ENCODE results near the gene OR2V2. TPM values are rescaled to one million over a fixed set of nuclear protein-coding genes. Genes with fewer than 3 reads are reported as not detected.

The OR2V2 gene
- total RNA-seq, 1 experiment from 2014 or later = not detected

GRCh38 chr5:181136361-181136955, 10.9 kb upstream of the OR2V2 start:
- no peak overlapping the region for H3K18ac ChIP-seq (ENCODE audit: insufficient read length, low read depth, low read length)
- no peak overlapping the region for H2BK20ac ChIP-seq (ENCODE audit: low read depth, low read length, poor library complexity, severe bottlenecking)
- H4K20me1 ChIP-seq (ENCODE audit: control insufficient read depth, insufficient read depth, insufficient read length) = no peaks in the 10 kb centered on the region
- TF ChIP-seq CTCF (conservative IDR thresholded peaks at IDR 0.05) = no peak
- H2AK5ac ChIP-seq (ENCODE audit: insufficient read length, low read length) = no peak overlapping the region
- DNase-seq = no peak
- no peak overlapping the region for H3K9ac ChIP-seq (ENCODE audit: extremely low read depth, insufficient read length, low read length)
- no peaks in the 10 kb centered on the region for H3K27me3 ChIP-seq (ENCODE audit: insufficient read depth, low read length)
- H2BK15ac ChIP-seq (ENCODE audit: low read depth, low read length) = no peak overlapping the region
- H4K91ac ChIP-seq (ENCODE audit: insufficient read length, low read depth, low read length) = no peak overlapping the region
- H3K14ac ChIP-seq (ENCODE audit: insufficient read depth, low read length) = no peak overlapping the region
- no peaks in the 10 kb centered on the region for H3K9me3 ChIP-seq (ENCODE audit: control insufficient read depth, low read depth, low read length)
- 0 out of 4 replicates have a peak, but pooled peaks cover 0 to 2% of the 10 kb centered on the region in 2 experiments for H3K4me1 Mint-ChIP-seq
- no peak overlapping the region for H2BK5ac ChIP-seq (ENCODE audit: insufficient read length, low read length)
- no peak overlapping the region for H3K4me2 ChIP-seq (ENCODE audit: insufficient read depth, insufficient read length, low read length)
- H3K79me1 ChIP-seq (ENCODE audit: insufficient read depth, low read depth, low read length, poor library complexity, severe bottlenecking) = no peaks in the 10 kb centered on the region
- peaks cover 27% of the 10 kb centered on the region for H3K27me3 Mint-ChIP-seq (ENCODE audit: low read depth)
- no peak overlapping the region for H3K4me3 Mint-ChIP-seq
- H2BK12ac ChIP-seq (ENCODE audit: insufficient read length, low read depth, low read length) = no peak overlapping the region
- no peak overlapping the region for H3K27ac Mint-ChIP-seq
- no peak overlapping the region for H3K23ac ChIP-seq (ENCODE audit: insufficient read length, low read depth, low read length)
- H3K4ac ChIP-seq (ENCODE audit: low read depth, low read length) = no peak overlapping the region
- H3K56ac ChIP-seq (ENCODE audit: insufficient read length, low read depth, low read length) = no peak overlapping the region
- H3K79me2 ChIP-seq (ENCODE audit: insufficient read depth, low read length) = no peaks in the 10 kb centered on the region
- no peak overlapping the region for H4K5ac ChIP-seq (ENCODE audit: insufficient read length, low read depth, low read length)
- no peak overlapping the region for H2BK120ac ChIP-seq (ENCODE audit: low read depth, low read length, poor library complexity, severe bottlenecking)
- no peaks in the 10 kb centered on the region for H3K23me2 ChIP-seq (ENCODE audit: insufficient read length, low read depth, low read length, poor library complexity, severe bottlenecking)
- no CpG with 5 or more reads among the region's 4 CpGs for WGBS (ENCODE audit: extremely low coverage, insufficient read length, low lambda C conversion rate)
- no peak overlapping the region for H2AFZ ChIP-seq (ENCODE audit: low read length)
- H3K36me3 Mint-ChIP-seq (ENCODE audit: insufficient read depth in 1 of 3, low read depth in 3 of 3) = no peaks in the 10 kb centered on the region
- no peaks in the 10 kb centered on the region for H3K4me1 ChIP-seq (ENCODE audit: insufficient read depth, low read length)
- H3K27ac ChIP-seq (ENCODE audit: insufficient read length, low read depth, low read length) = no peak overlapping the region
- H4K8ac ChIP-seq (replicated peaks; ENCODE audit: insufficient read length, low read depth, low read length) = no peak overlapping the region
- H3T11ph ChIP-seq (ENCODE audit: low read length) = no peak overlapping the region
- H3K9me3 Mint-ChIP-seq = peaks cover 0 to 5% of the 10 kb centered on the region in 2 experiments; a peak in 2 of 5 replicates

Data from H9 (cell line).